ENCODE data around the gene ST8SIA5.

- TF ChIP-seq CTCF (CRISPR knock-in tag; IDR thresholded peaks at IDR 0.05) (no peak), ELF3 (CRISPR knock-in tag; IDR thresholded peaks at IDR 0.05) (no peak)
- TF ChIP-seq, protein P1, sequence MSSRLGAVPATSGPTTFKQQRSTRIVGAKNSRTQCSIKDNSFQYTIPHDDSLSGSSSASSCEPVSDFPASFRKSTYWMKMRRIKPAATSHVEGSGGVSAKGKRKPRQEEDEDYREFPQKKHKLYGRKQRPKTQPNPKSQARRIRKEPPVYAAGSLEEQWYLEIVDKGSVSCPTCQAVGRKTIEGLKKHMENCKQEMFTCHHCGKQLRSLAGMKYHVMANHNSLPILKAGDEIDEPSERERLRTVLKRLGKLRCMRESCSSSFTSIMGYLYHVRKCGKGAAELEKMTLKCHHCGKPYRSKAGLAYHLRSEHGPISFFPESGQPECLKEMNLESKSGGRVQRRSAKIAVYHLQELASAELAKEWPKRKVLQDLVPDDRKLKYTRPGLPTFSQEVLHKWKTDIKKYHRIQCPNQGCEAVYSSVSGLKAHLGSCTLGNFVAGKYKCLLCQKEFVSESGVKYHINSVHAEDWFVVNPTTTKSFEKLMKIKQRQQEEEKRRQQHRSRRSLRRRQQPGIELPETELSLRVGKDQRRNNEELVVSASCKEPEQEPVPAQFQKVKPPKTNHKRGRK (CRISPR knock-in tag; IDR thresholded peaks at IDR 0.05): no peak
These were observed 76.8 kb downstream of the ST8SIA5 start for GRCh38 chr18:46679846-46680598.
